ENCODE results near the gene STK40. TPM values are rescaled to one million over a fixed set of nuclear protein-coding genes. Genes with fewer than 3 reads are reported as not detected.
A peak's percentile ranks its signal among the peaks of the same experiment; 100 is the strongest.

The STK40 gene
- total RNA-seq, 2 experiments from 2014 or later = 43.8 to 83.9 TPM

- no peaks in the 10 kb centered on the region for H4K20me1 ChIP-seq (ENCODE audit: insufficient read depth, low read length)
- ChIA-PET POLR2A (no interaction called here), CTCF (ENCODE audit: unreplicated experiment) (interaction anchor here (0.6 to 1.9 kb wide), 6 partner anchors 8 to 102 kb away, joined by 3 to 6 read pairs (median 4); no protein-coding TSS in a partner anchor)
- no peak overlapping the region for H3K4me3 ChIP-seq (ENCODE audit: low read depth, low read length, poor library complexity, severe bottlenecking)
- H2AFZ ChIP-seq (ENCODE audit: low read length) = no peak overlapping the region
- no peaks in the 10 kb centered on the region for H3K9me2 ChIP-seq (ENCODE audit: insufficient read depth, low read length)
- peak; percentile 55 for DNase-seq (ENCODE audit: low spot score)
- no peak overlapping the region for H3K27ac ChIP-seq (ENCODE audit: low read depth, low read length, poor library complexity, severe bottlenecking)
- intact Hi-C loops (cut with micrococcal nuclease; ENCODE audit: unreplicated experiment) = loop anchor here (1.0 kb wide), 2 partner anchors 27 to 78 kb away; no protein-coding TSS in a partner anchor
- H3K4me1 ChIP-seq (ENCODE audit: insufficient read depth, low read length, poor library complexity, severe bottlenecking) = peaks cover 9% of the 10 kb centered on the region
- no peaks in the 10 kb centered on the region for H3K9me3 ChIP-seq (ENCODE audit: low read length)
- no TSS peak for BruUV-seq (replicated peaks)
- TF ChIP-seq, protein P1, sequence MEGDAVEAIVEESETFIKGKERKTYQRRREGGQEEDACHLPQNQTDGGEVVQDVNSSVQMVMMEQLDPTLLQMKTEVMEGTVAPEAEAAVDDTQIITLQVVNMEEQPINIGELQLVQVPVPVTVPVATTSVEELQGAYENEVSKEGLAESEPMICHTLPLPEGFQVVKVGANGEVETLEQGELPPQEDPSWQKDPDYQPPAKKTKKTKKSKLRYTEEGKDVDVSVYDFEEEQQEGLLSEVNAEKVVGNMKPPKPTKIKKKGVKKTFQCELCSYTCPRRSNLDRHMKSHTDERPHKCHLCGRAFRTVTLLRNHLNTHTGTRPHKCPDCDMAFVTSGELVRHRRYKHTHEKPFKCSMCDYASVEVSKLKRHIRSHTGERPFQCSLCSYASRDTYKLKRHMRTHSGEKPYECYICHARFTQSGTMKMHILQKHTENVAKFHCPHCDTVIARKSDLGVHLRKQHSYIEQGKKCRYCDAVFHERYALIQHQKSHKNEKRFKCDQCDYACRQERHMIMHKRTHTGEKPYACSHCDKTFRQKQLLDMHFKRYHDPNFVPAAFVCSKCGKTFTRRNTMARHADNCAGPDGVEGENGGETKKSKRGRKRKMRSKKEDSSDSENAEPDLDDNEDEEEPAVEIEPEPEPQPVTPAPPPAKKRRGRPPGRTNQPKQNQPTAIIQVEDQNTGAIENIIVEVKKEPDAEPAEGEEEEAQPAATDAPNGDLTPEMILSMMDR (conservative IDR thresholded peaks at IDR 0.05; ENCODE audit: low read length) = peak; percentile 81
- no peak for TF ChIP-seq EZH2phosphoT487 (IDR thresholded peaks at IDR 0.05; ENCODE audit: borderline replicate concordance, low read depth, low read length)
- no peaks in the 10 kb centered on the region for H3K79me2 ChIP-seq (ENCODE audit: insufficient read depth, low read depth, low read length)
- no peak overlapping the region for H3K4me2 ChIP-seq (ENCODE audit: low read length)
- H3K36me3 ChIP-seq (ENCODE audit: insufficient read depth, low read length) = peaks cover 37% of the 10 kb centered on the region; the same call in 1 of the 2 replicates
Observed at GRCh38 chr1:36342426-36343185, 43.1 kb downstream of the STK40 start.

GRCh38 chr1:36341626-36342320, 44.0 kb downstream of the STK40 start:
- TF ChIP-seq, protein P1 (conservative IDR thresholded peaks at IDR 0.05; ENCODE audit: low read length) = no peak
- no peak for TF ChIP-seq EZH2phosphoT487 (IDR thresholded peaks at IDR 0.05; ENCODE audit: borderline replicate concordance, low read depth, low read length)
- Histone ChIP-seq H3K4me3 (ENCODE audit: low read depth, low read length, poor library complexity, severe bottlenecking) (no peak overlapping the region), H2AFZ (ENCODE audit: low read length) (no peak overlapping the region), H3K27ac (ENCODE audit: low read depth, low read length, poor library complexity, severe bottlenecking) (no peak overlapping the region), H3K36me3 (ENCODE audit: insufficient read depth, low read length) (peaks cover 33% of the 10 kb centered on the region; the same call in 1 of the 2 replicates), H3K9me3 (ENCODE audit: low read length) (no peaks in the 10 kb centered on the region), H3K4me2 (ENCODE audit: low read length) (no peak overlapping the region), H4K20me1 (ENCODE audit: insufficient read depth, low read length) (no peaks in the 10 kb centered on the region), H3K9me2 (ENCODE audit: insufficient read depth, low read length) (no peaks in the 10 kb centered on the region), H3K79me2 (ENCODE audit: insufficient read depth, low read depth, low read length) (no peaks in the 10 kb centered on the region), H3K4me1 (ENCODE audit: insufficient read depth, low read length, poor library complexity, severe bottlenecking) (peaks cover 9% of the 10 kb centered on the region)
- no peak for DNase-seq (ENCODE audit: low spot score)
- CTCF ChIA-PET (ENCODE audit: unreplicated experiment) = interaction anchor here (0.6 to 1.9 kb wide), 5 partner anchors 26 to 101 kb away, joined by 3 to 6 read pairs (median 3); no protein-coding TSS in a partner anchor
- intact Hi-C loops (cut with micrococcal nuclease; ENCODE audit: unreplicated experiment) = loop anchor here (1.0 kb wide), 2 partner anchors 28 to 79 kb away; no protein-coding TSS in a partner anchor
- POLR2A ChIA-PET = no interaction called here
- no TSS peak for BruUV-seq (replicated peaks)

Measured in OCI-LY7 (cell line).